ENCODE results near the gene COL13A1.

The COL13A1 gene

DNA sequence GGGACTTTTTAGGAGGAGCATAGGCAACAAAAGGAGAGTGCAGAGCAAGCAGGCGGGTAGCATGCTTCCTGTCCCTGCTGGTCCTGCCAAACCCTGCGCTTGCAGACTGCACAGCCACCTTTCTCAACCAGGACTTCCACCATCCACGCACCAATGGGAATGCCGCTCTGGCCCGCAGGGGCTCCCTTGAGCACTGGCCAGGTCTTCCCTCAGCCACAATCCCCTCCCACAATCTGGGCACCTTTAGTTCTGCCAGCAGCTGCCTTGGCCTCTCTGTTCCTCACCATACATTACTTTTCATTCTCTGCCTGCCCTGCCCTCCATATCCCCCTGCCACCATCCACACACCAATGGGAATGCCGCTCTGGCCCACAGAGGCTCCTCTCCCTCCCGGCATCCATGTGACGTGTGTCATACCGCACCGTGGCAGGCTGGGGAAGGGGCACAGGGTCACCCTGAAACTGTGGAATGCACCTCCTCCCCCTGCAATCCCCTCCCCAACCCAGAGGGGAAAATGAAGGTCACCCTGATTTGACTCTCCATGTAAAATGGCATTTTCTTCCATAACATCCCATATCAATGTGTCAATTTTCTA, 153.6 kb downstream of the COL13A1 start:
- DNase-seq, result no peak

DNA sequence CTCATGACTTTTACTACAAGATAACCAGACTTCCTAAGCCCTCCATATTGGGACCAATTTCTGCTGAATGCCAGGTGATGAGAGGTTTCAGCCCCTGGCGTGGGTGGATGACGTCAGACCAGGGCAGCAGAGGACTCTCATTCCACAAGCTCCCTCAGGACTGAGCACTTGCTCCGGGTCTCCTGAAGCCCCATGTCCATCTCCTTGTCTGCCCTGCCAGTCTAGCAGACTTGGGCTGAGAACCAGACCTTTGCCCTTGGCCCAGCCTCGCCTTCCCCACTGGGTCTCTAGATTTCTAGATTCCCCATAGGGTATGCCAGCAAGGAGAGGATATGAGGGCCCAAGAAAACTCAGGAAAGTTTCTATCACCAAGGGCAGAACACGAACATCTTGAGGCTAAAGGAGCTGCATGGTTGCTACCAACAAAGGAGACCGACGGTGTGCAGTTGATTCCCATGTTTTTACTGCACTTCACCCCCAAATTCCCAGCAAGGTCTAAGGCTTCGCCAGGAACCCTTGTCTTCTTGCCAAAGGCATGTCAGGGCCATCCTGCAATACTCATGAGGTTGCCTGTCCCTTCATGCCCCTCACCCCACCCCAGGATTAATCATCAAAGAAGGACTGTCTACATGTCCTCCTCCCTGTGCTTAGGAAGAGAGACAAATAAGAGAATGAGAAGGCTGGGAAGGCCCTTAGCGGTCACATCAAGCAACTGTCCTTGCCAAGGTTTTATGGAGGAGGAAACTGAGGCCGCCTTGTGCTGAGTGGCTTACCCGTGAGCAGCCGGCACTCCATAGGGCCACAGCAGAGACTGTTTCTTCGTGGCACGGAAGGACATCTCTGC, 154.4 kb downstream of the COL13A1 start:
- no peak for DNase-seq

DNA sequence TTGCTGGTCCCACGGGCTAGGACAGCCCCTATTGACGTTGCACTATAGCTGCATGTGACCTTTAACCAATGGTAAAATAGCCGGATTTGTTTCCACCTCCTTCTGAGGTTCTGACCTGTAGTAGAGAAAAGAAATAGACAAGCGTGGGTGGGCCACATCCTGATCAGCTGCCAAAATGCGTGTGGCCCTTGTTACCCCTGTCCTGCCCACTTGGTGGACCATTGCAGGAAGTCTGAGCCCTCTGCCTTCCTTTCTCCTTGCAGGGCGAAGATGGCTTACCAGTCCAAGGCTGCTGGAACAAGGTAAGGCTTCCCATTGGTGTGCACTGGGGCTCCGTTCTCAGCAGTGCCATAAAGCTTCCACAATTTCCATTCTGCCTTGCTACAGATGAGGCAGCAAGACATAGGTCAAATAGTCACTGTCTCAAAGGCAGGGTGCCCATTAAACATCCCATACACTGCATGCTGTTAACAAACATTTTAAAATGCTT, 155.1 kb downstream of the COL13A1 start:
- DNase-seq, result no peak

DNA sequence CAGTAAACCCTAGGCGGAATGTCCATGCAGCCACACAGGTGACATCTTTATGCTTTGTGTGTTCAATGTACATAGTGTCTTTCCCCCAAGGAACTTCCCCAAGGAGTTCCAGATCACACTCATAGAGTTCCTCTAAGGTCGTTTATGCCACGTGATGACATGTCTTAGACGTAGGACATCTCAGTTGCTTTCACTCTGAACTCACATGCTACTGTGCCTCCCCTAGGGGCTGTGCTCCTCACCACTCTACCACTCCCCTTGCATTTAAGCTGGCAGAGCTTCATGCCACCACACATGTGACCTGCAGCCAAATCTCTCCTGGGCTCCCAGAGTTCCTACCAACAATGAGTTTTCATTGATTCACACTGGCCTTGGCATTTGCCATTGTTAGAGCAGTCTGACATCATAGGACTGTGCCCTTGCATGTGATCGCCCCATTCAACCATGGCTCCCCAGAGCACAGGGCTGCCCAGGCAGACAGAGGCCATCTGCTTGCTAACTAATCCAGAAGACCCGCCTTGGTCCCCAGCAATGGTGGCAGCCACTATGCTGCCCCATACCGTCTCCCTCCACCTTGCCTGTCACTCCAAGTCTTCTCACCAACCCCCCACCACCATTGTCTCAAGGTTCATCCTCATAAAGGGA, 155.7 kb downstream of the COL13A1 start:
- DNase-seq, result no peak

DNA sequence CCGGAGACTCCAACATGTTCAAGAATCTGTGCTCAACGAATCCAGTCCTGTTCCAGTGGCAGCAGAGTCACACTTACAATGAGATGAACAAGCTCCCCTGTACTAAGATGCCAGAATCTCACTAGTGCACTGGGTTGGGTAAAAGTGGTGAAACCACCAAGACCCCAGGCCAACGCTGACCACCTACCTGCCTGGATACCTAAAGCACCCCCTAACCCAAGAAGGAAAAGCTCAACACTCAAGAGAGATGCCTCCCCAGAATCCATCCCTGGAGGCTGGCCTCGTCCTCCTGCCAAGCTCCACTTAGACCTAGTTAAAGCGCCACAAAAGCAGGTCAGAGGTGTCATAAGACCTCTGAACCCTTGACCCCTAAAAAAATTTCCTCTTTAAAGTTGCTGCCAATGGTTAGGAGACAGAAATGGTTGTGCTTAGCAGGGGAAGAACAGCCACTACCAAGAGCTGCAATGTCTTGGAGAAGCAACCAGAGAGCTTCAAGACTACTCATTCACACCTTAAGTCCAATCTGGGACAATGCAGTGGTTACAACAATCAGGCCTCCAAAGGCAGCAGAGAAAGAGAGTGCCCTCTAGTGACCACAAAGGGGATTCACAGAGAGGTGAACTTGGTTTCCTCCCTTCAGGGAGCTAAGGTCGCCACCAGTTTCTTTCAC, 156.3 kb downstream of the COL13A1 start:
- no peak for DNase-seq

DNA sequence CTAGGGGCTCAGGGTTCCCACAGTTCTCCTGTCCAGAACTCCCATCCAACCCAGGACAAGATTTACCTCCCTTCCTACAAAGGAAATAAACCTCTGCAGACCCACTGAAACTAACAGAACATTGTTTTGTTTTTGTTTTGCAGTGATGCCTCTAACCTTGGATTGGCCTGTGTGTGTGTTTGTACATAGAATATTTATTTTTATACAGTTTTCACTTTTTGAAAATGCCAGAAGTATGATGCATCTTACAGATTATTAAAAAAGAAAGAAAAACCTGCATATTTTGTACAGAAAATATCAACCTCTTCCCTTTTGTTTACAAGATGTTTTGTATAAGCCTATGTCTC, 156.8 kb downstream of the COL13A1 start:
- no peak for DNase-seq

DNA sequence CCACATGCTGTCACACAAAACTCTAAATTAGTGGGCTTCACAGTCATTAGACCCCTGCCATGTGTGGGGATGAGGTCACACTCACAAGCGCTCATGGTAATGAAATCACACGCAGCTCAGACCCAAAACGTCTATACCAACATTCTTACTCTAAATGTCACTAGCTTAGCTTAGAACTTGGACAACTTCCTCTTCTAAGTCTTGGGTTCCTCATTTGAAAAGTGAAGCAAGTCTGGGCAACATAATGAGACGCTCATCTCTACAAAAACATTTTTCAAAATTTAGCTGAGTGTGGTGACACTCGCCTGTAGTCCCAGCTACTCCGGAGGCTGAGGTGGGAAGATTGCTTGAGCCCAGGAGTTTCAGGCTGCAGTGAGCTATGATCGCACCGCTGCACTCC, 158.2 kb downstream of the COL13A1 start:
- DNase-seq, result no peak

DNA sequence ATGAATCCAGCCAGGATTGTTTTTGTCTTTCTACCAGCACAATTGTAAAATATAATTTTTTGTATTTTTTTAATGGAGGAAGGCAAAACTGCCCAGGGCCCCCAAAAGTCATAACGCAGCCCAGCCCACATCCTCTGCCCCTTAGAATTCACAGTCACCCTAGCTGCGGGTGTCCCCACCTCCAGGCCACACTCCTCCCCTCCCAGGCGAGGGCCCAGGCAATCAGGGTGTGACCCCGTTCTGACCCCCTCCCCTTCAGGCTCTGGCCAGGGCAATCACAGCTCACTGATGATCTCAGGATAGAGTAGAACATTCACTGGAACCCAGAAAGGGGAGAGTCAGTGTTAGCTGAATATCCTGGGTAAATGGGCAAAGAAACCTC, 158.9 kb downstream of the COL13A1 start:
- DNase-seq, result no peak

DNA sequence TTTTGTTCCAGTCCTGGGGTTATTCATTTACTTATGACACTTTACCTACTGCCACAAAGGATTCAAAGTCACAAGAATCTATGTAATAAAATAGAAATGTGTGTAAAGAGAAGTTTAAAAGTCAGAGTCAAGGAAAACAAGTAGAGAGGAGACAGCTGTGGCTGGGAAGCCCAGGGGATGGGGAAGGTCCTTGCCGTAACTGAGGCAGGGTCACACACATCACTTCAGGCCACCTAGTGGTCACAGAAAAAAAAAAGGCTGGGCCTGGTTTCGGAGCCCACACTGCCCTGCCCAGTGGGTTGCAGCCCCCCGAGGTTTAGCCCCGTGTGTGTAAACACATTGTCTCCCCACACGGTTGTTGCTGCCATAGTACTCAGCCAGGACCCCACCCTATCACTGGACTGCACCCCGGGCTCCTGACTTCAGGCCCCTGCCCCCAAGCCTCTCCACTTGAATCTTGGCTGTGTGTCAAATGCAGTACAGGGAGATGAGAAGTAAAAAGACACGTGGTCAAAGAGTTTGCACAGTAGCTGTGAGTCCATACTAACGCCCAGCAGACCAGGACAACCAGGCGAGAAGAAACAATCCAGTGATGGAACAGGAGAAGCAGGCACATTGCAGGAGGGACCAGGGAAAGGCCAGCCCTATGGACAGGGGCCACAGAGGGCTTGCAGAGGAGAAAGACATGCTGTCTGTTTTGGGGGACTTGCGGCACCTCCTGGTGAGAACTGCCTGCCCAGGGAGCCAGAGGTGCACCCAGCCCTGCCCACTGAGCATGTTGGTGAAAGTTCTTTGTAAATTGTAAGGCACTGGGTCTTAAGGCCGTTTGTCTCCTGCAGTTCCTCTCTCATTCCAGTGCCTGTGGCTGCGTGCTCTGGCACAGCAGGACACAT, 159.5 kb downstream of the COL13A1 start:
- no peak for DNase-seq

DNA sequence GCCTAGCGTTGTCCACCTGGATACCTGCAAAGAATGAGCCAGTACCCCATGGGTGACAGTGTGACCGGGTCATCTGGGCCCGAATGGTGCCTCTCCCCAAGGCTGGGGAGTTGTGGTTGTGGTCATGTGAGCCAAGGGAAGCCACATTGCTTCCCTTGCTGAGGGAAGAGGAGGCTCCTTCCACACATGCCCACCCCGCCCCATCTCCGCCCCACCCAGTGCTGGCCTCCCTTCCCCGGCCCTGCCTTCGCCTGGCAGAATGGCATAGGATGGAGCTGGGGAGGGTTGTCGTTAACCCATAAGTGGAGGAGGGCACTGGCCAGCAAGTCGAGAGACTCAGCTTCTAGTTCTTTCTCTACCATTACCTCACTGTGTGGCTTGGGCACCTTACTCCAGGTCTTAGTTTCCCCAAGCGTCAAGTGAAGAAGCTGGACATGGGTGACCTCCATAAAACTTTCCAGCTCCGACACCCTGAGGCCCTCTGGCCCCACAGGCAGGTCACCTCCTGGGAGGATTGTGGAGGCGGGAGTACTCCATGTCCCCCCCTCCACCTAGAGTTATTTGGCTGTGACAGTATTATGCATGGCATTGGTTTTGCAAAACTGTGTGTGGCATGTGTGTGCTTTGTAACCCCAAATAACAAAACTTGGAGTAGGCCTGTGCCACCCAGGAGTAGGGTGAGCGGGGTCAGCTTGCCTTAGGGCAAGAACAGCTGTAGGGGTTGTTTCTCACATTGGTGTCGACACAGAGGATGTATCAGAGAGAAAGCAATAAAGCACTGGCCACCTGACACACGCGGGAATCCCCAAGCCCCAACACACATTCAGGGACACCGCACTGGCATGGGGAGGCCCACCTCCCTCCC, 160.4 kb downstream of the COL13A1 start:
- DNase-seq, result no peak

DNA sequence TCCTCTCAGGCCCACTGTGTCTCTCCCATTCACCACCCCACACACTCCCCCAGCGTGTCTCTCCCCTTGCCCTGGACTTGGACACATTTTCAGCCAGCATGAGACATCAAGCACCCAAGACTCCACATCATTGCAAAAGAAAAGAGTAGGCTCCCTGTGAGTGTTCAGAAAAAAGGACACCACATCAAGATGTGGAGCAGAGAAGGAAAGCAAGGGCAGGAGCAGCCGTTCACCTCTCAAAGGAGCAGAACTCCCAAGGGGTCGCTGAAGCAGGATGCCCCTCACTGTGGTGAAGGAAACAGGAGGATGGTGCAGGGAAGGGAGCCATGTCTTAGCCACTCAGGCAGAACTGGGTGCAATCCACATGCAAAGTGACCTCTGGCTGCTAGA, 161.0 kb downstream of the COL13A1 start:
- no peak for DNase-seq

DNA sequence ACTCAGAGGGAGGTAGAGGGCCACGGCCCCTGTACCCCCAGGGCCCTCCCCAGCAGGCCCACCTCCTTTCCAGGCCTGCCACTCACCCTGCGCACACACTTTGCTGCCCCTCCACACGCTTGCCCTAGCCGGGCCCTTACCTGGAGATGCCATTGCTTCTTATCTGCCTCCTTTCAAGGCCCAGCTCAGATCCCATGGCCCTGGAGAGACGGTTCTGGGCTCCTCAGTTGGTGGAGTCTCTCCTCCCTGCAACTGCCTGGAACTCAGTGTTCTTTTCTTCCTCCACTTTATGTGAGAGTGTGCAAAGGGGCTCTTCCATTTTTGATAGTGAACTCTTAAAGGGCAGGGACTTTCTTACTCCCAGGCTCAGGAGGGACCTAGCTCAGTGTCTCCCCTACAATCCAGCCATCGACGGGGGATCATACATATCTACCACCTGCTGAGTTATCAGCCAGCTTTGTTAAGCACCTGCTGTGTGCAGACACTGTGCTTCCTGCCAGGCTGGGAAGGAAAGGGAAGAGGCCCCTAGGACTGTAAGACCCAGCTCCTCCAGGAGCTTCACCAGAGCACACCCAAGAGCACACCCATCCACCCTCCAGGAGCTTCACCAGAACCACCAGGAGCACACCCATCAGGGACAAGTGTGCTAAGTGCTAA, 161.6 kb downstream of the COL13A1 start:
- DNase-seq, result no peak

DNA sequence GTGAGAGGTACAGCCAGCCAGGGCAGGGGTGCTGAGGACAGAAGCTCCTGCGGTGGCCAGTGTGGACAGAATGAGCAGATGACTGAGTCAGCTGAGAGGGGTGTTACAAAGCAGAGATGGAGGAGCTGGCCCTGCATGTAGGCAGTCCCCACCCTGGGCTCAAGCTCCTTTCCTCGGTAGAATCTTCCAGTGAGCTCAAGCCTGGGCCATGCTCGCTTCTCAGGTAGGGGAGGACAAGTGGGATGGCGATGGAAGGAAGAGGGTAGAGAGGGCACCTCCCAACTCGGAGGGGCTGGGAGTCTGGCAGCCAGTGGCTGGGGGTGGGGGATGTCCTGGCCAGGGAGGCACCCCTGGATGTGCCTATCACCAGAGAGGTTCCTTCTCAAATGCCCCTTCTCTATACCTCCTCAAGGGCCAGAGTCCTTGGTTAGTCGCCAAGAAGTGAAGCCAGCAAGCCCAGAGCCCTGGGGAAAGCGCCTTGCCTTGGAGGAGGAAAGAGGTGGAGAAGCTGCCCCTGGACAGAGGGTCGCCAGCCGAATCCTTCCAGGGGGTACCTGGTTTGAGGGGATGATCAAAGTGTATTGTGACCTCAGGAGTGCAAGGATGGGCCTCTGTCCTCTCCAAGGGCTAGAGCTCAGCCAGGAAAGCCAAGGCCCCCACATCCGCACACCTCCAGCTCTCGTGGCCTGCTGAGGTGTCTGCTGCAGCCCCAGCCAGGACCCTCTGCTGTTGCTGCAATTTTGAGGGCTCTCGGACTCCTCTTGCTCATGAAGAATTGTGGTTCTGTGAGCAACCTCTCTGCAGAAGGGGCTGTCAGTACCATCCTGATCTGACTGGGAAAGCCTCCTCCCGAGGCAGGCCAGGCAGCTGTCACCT, 162.4 kb downstream of the COL13A1 start:
- no peak for DNase-seq

DNA sequence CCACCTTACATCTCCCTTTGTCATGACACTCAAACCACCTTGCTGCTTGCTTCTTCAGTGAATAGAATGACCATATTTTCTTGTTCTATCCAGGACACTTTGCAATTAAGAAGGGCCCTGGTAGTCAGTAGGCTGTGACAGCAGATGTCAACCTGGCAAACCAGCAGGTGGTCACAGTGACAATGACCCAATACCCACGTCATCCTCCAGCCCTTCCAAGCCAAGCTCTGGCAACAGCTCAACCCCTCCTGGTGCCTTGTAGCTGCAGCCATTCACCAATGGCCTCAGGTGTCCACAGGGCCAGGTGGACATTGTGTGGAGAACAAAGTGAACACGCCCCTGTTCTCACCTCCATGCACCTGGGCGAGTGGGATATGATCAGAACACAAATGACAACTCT, 163.4 kb downstream of the COL13A1 start:
- no peak for DNase-seq

DNA sequence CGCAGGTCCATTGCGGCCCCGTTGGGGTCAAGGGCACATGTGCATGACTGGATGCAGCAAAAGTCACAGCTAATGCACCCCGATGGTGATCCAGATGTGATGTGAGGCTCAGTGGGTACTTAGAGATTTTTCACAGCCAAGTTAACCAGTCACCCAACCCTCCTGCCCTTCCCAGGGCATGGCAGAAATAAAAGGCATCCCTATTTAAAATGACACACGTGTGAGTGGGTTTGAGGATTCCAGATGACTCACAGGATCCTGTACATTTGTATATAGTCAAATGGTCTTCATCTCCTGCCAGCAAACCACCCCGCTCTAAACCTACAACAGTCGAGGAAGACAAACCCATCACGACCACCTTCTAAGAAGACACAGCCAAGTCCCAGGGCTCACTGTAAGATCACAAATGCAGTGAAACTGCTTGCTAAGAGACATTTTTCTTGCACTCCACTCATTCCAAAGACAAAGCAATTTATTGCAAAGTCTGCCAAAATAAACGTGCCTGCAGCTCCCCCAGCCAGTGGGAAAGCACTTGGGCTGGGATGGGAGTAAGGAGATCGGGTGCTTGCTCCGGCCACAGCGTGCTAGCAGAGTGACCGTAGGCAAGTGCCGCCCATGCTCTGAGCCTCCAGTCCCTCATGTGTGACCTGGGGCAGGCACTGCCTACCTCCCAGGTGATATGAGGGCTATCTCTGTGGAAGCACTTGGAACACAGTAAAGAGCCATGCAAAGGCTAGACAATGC, 164.4 kb downstream of the COL13A1 start:
- DNase-seq, result no peak

DNA sequence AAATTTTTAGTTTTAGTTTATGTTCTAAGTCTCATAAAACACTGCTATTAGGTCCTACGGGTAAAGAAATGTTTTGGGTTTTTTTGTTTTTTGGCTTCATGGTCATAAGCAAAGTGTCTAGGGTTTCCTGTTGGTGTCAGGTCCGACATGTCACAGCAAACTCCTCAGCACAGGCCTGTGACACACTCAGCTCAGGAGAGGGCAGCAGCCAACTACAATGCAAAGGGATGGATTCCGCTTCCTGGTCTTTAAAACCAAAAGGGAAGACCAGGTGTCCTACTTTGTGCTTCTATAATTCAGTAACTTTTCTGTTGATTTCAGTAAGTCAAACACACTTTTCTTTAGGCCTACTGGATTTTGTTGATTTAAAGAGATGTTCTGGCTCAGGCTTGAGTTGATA, 167.1 kb downstream of the COL13A1 start:
- DNase-seq, result no peak

DNA sequence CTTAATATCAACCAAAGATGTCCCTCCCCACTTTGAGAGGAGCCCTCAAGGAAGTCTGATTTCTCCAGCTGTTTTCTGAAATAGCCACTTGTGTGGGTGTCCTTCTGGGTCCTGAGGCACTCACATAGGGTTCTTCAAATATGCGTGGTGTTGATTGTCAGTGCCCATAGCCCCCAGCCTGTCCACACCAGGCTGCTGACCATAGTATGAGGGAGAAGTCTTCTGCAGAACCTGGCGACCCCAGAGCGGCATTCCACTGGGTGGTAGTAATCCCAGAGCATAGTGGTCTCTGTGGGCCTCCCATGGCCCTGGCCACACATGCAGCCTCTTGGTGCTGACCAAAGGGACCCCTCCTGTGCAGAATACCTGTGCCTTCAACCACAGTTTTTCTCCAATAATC, 168.3 kb downstream of the COL13A1 start:
- no peak for DNase-seq

DNA sequence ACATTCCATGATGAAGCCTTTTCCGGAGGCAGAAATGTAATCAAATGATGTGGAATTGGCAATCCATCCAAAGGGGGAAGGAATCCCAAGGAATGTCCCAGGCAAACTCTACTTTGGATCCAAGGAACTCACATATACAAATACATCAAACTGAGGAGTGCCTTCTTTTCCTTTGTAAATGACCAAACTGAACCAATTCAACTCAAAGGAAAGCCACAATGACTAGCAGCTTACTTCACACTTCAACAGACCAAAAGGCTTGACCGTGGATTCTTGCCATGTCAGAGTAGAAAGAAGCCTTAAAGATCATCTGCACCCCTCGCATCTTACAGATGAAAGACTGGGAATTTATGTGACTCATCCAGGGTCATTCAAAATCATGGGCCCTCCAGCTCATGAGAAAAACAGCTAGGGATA, 171.3 kb downstream of the COL13A1 start:
- DNase-seq, result no peak

DNA sequence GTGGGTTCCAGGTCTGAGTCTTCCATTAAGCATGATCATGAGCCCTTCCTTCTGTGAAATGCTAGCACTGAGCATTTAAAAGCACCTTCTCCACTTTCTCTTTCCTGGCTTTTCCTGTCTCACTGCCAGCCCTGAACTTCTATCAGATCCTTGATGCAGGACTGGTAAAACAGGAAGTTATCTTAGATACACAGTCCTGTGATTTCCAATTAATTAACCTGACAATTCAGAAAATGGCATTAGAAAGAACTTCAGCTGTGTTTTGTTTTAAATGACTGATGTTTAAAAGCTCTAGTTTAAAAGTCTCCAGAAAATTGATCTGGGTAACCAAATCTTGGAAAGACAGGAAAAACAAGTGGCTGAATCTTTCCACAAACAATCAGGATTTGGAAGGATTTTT, 172.0 kb downstream of the COL13A1 start:
- DNase-seq, result no peak
